ENCODE data around the gene SPACDR.
A peak's percentile ranks its signal among the peaks of the same experiment; 100 is the strongest.

Gene SPACDR

DNA sequence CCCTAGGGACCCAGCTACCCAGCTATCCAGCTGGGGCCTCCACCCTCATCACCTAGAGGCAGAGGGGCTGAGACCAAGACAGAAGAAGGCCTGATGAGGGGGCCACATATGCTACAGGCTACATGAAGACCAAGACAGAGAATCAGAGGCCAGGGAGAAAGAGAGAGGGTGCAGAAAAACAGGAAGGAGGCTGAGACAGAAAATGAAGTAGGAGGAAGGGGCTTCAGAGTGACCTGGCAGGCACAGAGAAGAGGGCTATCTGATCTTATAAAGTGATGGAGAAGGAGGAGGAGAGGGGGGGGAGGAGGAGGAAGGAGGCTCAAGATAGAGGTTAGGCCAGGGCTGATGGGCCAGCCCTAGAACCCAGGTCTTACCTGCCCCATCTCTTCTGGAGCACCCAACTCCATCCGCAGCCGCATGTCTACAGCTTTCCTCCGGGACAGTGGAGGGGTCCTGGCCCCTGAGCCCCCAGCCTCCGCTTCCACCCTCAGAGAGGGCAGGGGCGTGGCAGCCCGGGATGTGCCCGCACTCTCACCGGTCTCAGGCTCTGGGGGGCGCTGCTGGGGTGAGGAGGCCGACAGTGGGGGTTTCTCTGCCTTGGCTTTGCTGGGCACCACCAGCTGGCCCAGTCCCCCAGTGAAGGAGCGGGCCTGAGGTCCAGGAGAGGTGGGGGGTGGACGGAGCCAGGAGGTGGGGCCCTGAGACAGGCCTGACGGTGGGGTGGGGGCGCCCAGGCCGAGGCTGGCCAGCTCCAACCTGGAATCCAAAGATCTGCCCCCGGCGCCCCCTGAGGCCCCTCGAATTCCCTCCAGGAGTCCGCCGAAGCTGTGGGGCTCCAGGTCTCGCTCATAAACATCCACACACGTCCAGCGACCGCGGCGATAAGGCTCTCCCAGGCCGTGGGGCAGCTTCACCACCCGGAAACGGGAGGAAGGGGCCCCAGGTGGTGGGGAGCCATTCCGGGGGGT lies 13.1 kb upstream of the SPACDR start:
- in situ Hi-C loops (cut with MboI; ENCODE audit: low sequenced_read_pairs, unreplicated experiment), result no loop called here
- TF ChIP-seq, protein P1, sequence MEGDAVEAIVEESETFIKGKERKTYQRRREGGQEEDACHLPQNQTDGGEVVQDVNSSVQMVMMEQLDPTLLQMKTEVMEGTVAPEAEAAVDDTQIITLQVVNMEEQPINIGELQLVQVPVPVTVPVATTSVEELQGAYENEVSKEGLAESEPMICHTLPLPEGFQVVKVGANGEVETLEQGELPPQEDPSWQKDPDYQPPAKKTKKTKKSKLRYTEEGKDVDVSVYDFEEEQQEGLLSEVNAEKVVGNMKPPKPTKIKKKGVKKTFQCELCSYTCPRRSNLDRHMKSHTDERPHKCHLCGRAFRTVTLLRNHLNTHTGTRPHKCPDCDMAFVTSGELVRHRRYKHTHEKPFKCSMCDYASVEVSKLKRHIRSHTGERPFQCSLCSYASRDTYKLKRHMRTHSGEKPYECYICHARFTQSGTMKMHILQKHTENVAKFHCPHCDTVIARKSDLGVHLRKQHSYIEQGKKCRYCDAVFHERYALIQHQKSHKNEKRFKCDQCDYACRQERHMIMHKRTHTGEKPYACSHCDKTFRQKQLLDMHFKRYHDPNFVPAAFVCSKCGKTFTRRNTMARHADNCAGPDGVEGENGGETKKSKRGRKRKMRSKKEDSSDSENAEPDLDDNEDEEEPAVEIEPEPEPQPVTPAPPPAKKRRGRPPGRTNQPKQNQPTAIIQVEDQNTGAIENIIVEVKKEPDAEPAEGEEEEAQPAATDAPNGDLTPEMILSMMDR (IDR thresholded peaks at IDR 0.05; ENCODE audit: borderline replicate concordance, control extremely low read depth, extremely low read depth, insufficient read depth, missing control alignments), result peak; percentile 60
- peak; percentile 70 for DNase-seq (ENCODE audit: low spot score)

DNA sequence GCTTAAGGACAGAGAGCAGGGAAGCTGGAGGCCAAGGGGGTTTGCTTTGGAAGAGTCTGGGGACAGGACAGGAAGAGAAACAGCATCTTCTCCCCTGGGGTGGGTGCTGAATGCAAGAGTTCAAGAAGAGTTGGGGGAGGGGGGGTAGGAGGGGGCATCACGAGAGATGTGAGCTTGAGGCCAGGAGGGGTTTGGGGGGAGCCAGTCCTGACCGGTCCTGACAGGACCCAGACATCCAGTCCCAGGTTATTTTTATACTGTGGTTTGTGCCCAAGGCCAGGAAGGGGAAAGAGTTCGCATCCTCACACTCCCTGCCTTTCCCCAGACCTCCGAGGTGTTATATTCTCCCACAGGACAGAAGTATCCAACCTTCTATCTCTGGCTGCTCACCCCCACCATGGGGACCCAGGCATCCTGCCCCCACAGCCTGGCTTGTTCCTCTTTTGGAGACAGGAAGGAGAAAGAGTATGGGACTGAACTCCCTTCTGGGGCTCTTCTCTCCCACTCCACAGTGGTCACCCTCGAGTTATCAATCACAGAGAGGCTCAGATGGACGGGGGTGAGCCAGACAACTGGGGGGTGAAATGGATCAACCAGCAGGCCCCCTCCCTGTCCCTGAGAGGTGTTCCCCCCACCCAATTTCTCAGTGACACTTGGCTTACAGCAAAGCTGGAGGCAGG lies 12.2 kb upstream of the SPACDR start:
- no peak for DNase-seq (ENCODE audit: low spot score)
- TF ChIP-seq, protein P1 (IDR thresholded peaks at IDR 0.05; ENCODE audit: borderline replicate concordance, control extremely low read depth, extremely low read depth, insufficient read depth, missing control alignments), result no peak
- in situ Hi-C loops (cut with MboI; ENCODE audit: low sequenced_read_pairs, unreplicated experiment), result no loop called here

DNA sequence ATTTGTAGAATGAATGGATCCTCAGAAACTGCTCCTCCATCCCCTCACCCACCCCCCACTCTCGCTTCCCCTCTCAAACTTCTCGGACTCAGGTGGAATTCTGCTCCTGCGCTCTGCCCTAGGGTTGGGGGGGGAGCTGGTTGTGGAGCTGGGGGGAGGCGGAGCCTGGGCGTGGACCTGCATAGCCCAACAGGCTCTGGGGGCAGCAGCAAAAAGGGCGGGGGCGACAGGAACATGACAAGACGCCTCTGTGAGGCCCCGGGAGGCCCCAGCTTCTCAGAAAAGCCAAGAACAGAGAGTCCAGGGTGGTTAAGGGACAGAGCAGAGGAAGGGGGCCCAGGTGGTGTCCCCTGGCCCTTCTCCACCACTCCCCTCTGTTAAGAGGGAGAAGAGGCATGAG lies 11.5 kb upstream of the SPACDR start:
- in situ Hi-C loops (cut with MboI; ENCODE audit: low sequenced_read_pairs, unreplicated experiment), result no loop called here
- TF ChIP-seq, protein P1 (IDR thresholded peaks at IDR 0.05; ENCODE audit: borderline replicate concordance, control extremely low read depth, extremely low read depth, insufficient read depth, missing control alignments), result no peak
- DNase-seq (ENCODE audit: low spot score), result no peak

DNA sequence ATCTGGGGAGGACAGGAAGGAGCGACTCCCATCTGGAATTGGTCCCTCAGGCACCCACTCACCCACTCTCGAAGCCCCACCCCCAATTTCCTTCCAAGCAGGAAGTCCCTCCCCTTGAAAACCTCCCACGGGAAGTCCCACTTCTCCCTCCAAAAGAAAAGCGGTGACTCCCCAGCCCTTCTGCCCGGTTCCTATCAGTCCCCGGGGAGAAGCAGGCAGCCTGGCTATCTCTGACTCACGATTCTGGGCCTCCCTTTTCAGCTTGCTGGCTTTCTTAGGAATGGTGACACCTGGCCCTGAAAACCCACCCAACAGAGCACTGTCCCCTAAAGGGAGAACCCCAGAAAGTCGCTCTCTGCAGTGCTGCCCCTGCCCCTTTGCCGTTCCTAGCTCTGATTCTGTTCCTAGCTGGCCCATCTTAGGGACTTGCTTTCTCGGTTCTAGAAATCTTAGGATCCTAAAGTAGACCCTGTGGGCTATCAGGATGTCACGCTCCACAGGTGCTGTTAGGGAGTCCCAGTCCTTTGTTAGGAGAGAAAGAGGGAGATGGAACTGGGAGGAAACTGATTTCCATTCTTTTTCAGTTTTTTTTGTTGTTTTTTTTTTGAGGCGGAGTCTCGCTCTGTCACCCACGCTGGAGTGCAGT lies 8.9 kb upstream of the SPACDR start:
- TF ChIP-seq, protein P1 (IDR thresholded peaks at IDR 0.05; ENCODE audit: borderline replicate concordance, control extremely low read depth, extremely low read depth, insufficient read depth, missing control alignments), result no peak
- peak; percentile 68 for DNase-seq (ENCODE audit: low spot score)
- in situ Hi-C loops (cut with MboI; ENCODE audit: low sequenced_read_pairs, unreplicated experiment), result loop anchor here (25.0 kb wide), 2 partner anchors 89 to 389 kb away; partner anchors contain the start of genes SAP25, SLC12A9 and TRIP6

DNA sequence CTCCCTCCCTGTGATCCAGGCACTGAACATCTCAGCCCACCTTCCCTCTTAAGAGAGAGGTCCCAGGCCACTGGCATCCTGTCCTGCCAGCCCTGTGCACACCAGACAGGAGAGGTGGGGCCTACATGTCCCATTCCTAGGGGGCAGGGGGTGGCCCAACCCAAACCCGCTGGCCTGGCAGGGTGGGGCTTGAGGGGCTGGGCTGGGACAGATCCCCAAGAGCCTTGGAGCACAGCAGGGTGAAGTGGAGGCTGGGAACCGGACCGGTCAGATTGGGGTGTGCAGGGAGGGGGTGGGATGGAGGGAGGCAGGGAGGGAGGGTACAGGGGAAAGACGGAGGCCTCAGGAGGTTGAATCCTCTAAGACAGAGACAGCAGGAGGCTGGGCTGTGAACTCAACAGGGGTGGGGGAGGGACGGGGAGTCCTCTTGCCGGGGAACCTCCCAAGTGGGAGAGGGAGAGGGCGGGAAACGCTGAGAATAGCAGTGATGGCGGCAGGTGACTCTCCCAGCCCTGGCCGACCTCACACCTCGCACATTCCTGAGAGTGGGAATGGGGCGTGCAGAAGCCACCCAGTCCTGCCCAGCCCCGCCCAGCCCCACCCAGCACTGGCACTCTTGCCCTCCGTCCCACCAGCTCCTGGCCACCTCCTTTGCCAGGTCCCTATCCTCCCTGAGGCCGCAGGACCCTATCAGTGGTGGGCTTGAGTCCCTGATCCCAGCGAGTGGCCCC lies 8.2 kb upstream of the SPACDR start:
- TF ChIP-seq, protein P1 (IDR thresholded peaks at IDR 0.05; ENCODE audit: borderline replicate concordance, control extremely low read depth, extremely low read depth, insufficient read depth, missing control alignments), result no peak
- in situ Hi-C loops (cut with MboI; ENCODE audit: low sequenced_read_pairs, unreplicated experiment), result loop anchor here (25.0 kb wide), 2 partner anchors 90 to 390 kb away; partner anchors contain the start of genes SAP25, SLC12A9 and TRIP6
- no peak for DNase-seq (ENCODE audit: low spot score)

Measured in GM13976 (cell line).